ENCODE measurements around the gene CNPY1. TPM values are rescaled to one million over a fixed set of nuclear protein-coding genes. Genes with fewer than 3 reads are reported as not detected.

CNPY1 gene
- total RNA-seq, 1 experiment from 2014 or later: not detected

DNA sequence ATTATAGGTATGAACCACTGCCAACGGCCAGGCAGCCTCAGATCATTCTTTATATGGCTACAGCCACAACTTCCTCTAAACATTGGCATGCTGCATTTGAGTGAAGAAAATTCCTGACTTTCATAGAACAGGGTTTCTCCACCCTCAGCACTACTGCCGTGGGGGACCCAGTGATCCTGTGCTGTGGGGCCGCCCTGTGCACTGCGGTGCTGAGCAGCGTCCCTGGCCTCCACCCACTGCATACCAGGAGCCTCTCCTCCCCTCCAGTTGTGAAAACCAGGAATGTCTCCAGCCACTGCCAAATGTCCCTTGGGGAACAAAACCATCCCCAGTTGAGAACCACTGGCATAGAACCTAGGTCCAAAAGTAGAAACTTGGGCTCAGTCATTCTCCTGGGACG is 15.8 kb downstream of the CNPY1 start:
- H3K27me3 Mint-ChIP-seq (ENCODE audit: insufficient read depth, unreplicated experiment): no peaks in the 10 kb centered on the region
- TF ChIP-seq, protein P1, sequence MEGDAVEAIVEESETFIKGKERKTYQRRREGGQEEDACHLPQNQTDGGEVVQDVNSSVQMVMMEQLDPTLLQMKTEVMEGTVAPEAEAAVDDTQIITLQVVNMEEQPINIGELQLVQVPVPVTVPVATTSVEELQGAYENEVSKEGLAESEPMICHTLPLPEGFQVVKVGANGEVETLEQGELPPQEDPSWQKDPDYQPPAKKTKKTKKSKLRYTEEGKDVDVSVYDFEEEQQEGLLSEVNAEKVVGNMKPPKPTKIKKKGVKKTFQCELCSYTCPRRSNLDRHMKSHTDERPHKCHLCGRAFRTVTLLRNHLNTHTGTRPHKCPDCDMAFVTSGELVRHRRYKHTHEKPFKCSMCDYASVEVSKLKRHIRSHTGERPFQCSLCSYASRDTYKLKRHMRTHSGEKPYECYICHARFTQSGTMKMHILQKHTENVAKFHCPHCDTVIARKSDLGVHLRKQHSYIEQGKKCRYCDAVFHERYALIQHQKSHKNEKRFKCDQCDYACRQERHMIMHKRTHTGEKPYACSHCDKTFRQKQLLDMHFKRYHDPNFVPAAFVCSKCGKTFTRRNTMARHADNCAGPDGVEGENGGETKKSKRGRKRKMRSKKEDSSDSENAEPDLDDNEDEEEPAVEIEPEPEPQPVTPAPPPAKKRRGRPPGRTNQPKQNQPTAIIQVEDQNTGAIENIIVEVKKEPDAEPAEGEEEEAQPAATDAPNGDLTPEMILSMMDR (IDR thresholded peaks at IDR 0.05; ENCODE audit: insufficient read depth in 1 of 2, low read depth in 1 of 2, low read length in 1 of 2, severe bottlenecking in 1 of 2, unreplicated experiment in 1 of 2): no peak
- H3K9me3 Mint-ChIP-seq (ENCODE audit: unreplicated experiment): no peaks in the 10 kb centered on the region
- no peak overlapping the region for H3K4me3 Mint-ChIP-seq (ENCODE audit: unreplicated experiment)
- POLR2A ChIA-PET: interaction anchor here (0.7 kb wide), 1 partner anchor 395 kb away, joined by 5 read pairs; no protein-coding TSS in a partner anchor
- BruUV-seq (replicated peaks): no TSS peak
- Histone ChIP-seq H3K9me3 (no peaks in the 10 kb centered on the region), H3K4me3 (ENCODE audit: low read depth, low read length) (no peak overlapping the region), H3K36me3 (ENCODE audit: control insufficient read depth, insufficient read depth, low read length) (no peaks in the 10 kb centered on the region), H3K4me1 (peaks cover 18% of the 10 kb centered on the region; the same call in 1 of the 2 replicates), H3K27me3 (replicated peaks; ENCODE audit: control insufficient read depth, insufficient read depth, low read length) (no peaks in the 10 kb centered on the region)
- intact Hi-C loops (cut with micrococcal nuclease; ENCODE audit: unreplicated experiment): loop anchor here (5.0 kb wide), 1 partner anchor 207 kb away; no protein-coding TSS in a partner anchor
- CTCF ChIA-PET: no interaction called here
- no peak overlapping the region for H3K27ac Mint-ChIP-seq (ENCODE audit: unreplicated experiment)
- no peaks in the 10 kb centered on the region for H3K36me3 Mint-ChIP-seq (ENCODE audit: insufficient read depth, unreplicated experiment)
- no peak for DNase-seq
- peaks cover 7% of the 10 kb centered on the region for H3K4me1 Mint-ChIP-seq (ENCODE audit: low read depth, unreplicated experiment)

DNA sequence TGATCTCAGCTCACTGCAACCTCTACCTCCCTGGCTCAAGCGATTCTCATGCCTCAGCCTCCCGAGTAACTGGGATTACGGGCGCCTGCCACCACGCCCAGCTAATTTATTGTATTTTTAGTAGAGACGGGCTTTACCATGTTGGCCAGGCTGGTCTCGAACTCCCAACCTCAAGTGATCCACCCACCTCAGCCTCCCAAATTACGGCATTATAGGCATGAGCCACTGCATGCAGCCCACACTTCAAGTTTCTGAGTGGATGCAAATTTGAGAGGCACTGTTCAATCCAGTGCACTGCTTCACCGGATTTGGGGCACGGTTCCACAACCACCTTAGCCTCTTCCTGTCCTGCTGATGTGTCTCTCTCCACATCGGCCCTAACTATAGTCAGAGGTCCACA is 16.5 kb downstream of the CNPY1 start:
- Histone ChIP-seq H3K36me3 (ENCODE audit: control insufficient read depth, insufficient read depth, low read length) (no peaks in the 10 kb centered on the region), H3K27me3 (replicated peaks; ENCODE audit: control insufficient read depth, insufficient read depth, low read length) (no peaks in the 10 kb centered on the region), H3K9me3 (no peaks in the 10 kb centered on the region), H3K4me1 (peaks cover 18% of the 10 kb centered on the region; the same call in 1 of the 2 replicates), H3K4me3 (ENCODE audit: low read depth, low read length) (no peak overlapping the region)
- peaks cover 2% of the 10 kb centered on the region for H3K27me3 Mint-ChIP-seq (ENCODE audit: insufficient read depth, unreplicated experiment)
- BruUV-seq (replicated peaks): no TSS peak
- intact Hi-C loops (cut with micrococcal nuclease; ENCODE audit: unreplicated experiment): loop anchor here (5.0 to 10.0 kb wide), 2 partner anchors 207 to 605 kb away; no protein-coding TSS in a partner anchor
- no peak overlapping the region for H3K27ac Mint-ChIP-seq (ENCODE audit: unreplicated experiment)
- ChIA-PET POLR2A (interaction anchor here (0.7 kb wide), 1 partner anchor 395 kb away, joined by 5 read pairs; no protein-coding TSS in a partner anchor), CTCF (interaction anchor here (0.7 kb wide), 1 partner anchor 629 kb away, joined by 6 read pairs; no protein-coding TSS in a partner anchor)
- H3K36me3 Mint-ChIP-seq (ENCODE audit: insufficient read depth, unreplicated experiment): no peaks in the 10 kb centered on the region
- TF ChIP-seq, protein P1 (IDR thresholded peaks at IDR 0.05; ENCODE audit: insufficient read depth in 1 of 2, low read depth in 1 of 2, low read length in 1 of 2, severe bottlenecking in 1 of 2, unreplicated experiment in 1 of 2): no peak
- peaks cover 7% of the 10 kb centered on the region for H3K4me1 Mint-ChIP-seq (ENCODE audit: low read depth, unreplicated experiment)
- no peaks in the 10 kb centered on the region for H3K9me3 Mint-ChIP-seq (ENCODE audit: unreplicated experiment)
- no peak for DNase-seq
- H3K4me3 Mint-ChIP-seq (ENCODE audit: unreplicated experiment): no peak overlapping the region

DNA sequence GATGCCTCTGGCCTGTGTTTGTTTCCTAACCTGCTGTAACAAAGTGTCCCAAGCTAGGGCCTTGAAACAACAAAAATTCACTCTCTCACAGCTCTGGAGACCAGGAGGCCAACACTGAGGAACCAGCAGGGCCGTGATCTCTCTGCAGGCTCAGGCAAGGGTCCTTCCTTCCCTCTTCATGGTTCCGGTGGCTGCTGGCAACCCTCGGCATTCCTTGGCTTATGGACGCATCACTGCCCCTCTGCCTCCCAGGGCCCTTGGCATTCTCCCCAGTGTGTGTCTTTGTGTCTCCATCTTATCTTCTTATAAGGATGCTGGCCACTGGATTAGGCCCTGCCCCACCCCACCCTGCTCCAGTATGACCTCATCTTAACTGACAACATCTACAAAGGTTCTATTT is 17.0 kb downstream of the CNPY1 start:
- TF ChIP-seq, protein P1 (IDR thresholded peaks at IDR 0.05; ENCODE audit: insufficient read depth in 1 of 2, low read depth in 1 of 2, low read length in 1 of 2, severe bottlenecking in 1 of 2, unreplicated experiment in 1 of 2): no peak
- no peak overlapping the region for H3K4me3 Mint-ChIP-seq (ENCODE audit: unreplicated experiment)
- CTCF ChIA-PET: interaction anchor here (0.7 kb wide), 1 partner anchor 629 kb away, joined by 6 read pairs; no protein-coding TSS in a partner anchor

More for the DNA sequence above, 17.0 kb downstream of the CNPY1 start:
- Mint-ChIP-seq H3K4me1 (ENCODE audit: low read depth, unreplicated experiment) (peaks cover 7% of the 10 kb centered on the region), H3K36me3 (ENCODE audit: insufficient read depth, unreplicated experiment) (no peaks in the 10 kb centered on the region), H3K9me3 (ENCODE audit: unreplicated experiment) (no peaks in the 10 kb centered on the region), H3K27ac (ENCODE audit: unreplicated experiment) (no peak overlapping the region), H3K27me3 (ENCODE audit: insufficient read depth, unreplicated experiment) (peaks cover 2% of the 10 kb centered on the region)
- peaks cover 18% of the 10 kb centered on the region; the same call in 1 of the 2 replicates for H3K4me1 ChIP-seq
- H3K36me3 ChIP-seq (ENCODE audit: control insufficient read depth, insufficient read depth, low read length): no peaks in the 10 kb centered on the region
- BruUV-seq (replicated peaks): no TSS peak
- intact Hi-C loops (cut with micrococcal nuclease; ENCODE audit: unreplicated experiment): loop anchor here (10.0 kb wide), 1 partner anchor 605 kb away; no protein-coding TSS in a partner anchor
- DNase-seq: no peak
- H3K27me3 ChIP-seq (replicated peaks; ENCODE audit: control insufficient read depth, insufficient read depth, low read length): no peaks in the 10 kb centered on the region
- H3K9me3 ChIP-seq: no peaks in the 10 kb centered on the region
- POLR2A ChIA-PET: no interaction called here
- no peak overlapping the region for H3K4me3 ChIP-seq (ENCODE audit: low read depth, low read length)

All from Caco-2 (cell line).